K562 (cell line): Measurements from ENCODE around the gene DNAJC18.

Experiments used
- CTCF ChIP-seq, 3 experiments: IDR thresholded peaks in 2 of 3; conservative IDR thresholded peaks in 1 of 3; 2 replicates each; pipeline ENCODE4 v1.5.1; 2011 to 2012; ENCODE audit warnings: low read length in 3 of 3, mild to moderate bottlenecking in 3 of 3, control low read depth in 2 of 3, improper control_type of control experiment in 1 of 3, inconsistent platforms in 1 of 3, low read depth in 1 of 3, mixed read lengths in 1 of 3, moderate library complexity in 1 of 3; ENCODE audit not compliant: insufficient read depth in 2 of 3
- E2F1 ChIP-seq: sonication (generic); formaldehyde crosslinking; IDR thresholded peaks from 2 replicates; pipeline ENCODE4 v1.8.1; 2023; ENCODE audit warnings: mild to moderate bottlenecking, missing genetic modification reagents, moderate library complexity
- MAX ChIP-seq: sonication (generic); formaldehyde crosslinking; IDR thresholded peaks from 2 replicates; pipeline ENCODE4 v1.9.0; 2022; ENCODE audit warnings: mild to moderate bottlenecking, missing genetic modification reagents
- NFATC3 ChIP-seq: fragments of 450-650 bp; IDR thresholded peaks from 2 replicates; pipeline ENCODE4 v1.6.1; 2017; ENCODE audit warnings: mild to moderate bottlenecking
- SP2 ChIP-seq: IDR thresholded peaks from 2 replicates; pipeline ENCODE4 v1.6.1; 2011; ENCODE audit warnings: mild to moderate bottlenecking, low read depth, low read length, moderate library complexity; ENCODE audit not compliant: poor library complexity, severe bottlenecking; ENCODE audit errors: extremely low read depth
- TOE1 ChIP-seq, 2 experiments: fragments of 450-650 bp in 1 of 2; sonication (generic) in 1 of 2; formaldehyde crosslinking in 1 of 2; IDR thresholded peaks; 2 replicates each; pipeline versions ENCODE4 v1.7.1 to v1.8.0; 2016 to 2022; ENCODE audit warnings: borderline replicate concordance in 2 of 2, mild to moderate bottlenecking in 2 of 2, antibody characterized with exemption in 1 of 2, inconsistent platforms in 1 of 2, low read depth in 1 of 2, missing genetic modification reagents in 1 of 2, moderate library complexity in 1 of 2
- ZNF140 ChIP-seq: fragments of 250-450 bp; sonication (Bioruptor Pico); IDR thresholded peaks from 2 replicates; pipeline ENCODE4 v1.8.0; 2021; ENCODE audit warnings: moderate library complexity, mild to moderate bottlenecking, inconsistent platforms
- ZNF224 ChIP-seq: sonication (generic); formaldehyde crosslinking; IDR thresholded peaks from 2 replicates; pipeline ENCODE4 v1.8.0; 2022; ENCODE audit warnings: mild to moderate bottlenecking, missing genetic modification reagents
- ZNF445 ChIP-seq: fragments of 250-450 bp; sonication (Bioruptor Pico); IDR thresholded peaks from 2 replicates; pipeline ENCODE4 v1.4.0; 2020; ENCODE audit warnings: low read depth, mild to moderate bottlenecking, moderate library complexity
- ZNF449 ChIP-seq: fragments of 250-450 bp; sonication (Bioruptor Pico); IDR thresholded peaks from 2 replicates; pipeline ENCODE4 v1.8.0; 2022; ENCODE audit warnings: moderate library complexity, mild to moderate bottlenecking, inconsistent platforms

GRCh38 chr5:139403418-139403786 is 35.9 kb downstream of the DNAJC18 start:
- TF ChIP-seq ZNF224 (CRISPR knock-in tag): no peak
- TF ChIP-seq CTCF (IDR thresholded peaks at IDR 0.05 in 2 of 3, conservative IDR thresholded peaks at IDR 0.05 in 1 of 3; ENCODE audit: insufficient read depth in 2 of 3, low read depth in 1 of 3, low read length in 3 of 3): no peak
- TF ChIP-seq MAX (CRISPR knock-in tag): no peak
- no peak for TF ChIP-seq ZNF140 (CRISPR knock-in tag)
- no peak for TF ChIP-seq E2F1 (CRISPR knock-in tag)
- no peak for TF ChIP-seq TOE1 (IDR thresholded peaks at IDR 0.05; ENCODE audit: borderline replicate concordance)
- no peak for TF ChIP-seq TOE1 (CRISPR knock-in tag; IDR thresholded peaks at IDR 0.05; ENCODE audit: borderline replicate concordance, low read depth)
- TF ChIP-seq ZNF449 (CRISPR knock-in tag): no peak
- TF ChIP-seq ZNF445 (CRISPR knock-in tag): no peak
- no peak for TF ChIP-seq NFATC3
- no peak for TF ChIP-seq SP2
